Testis (tissue), 3 donors: Measurements from ENCODE around the gene COX10. TPM values are rescaled to one million over a fixed set of nuclear protein-coding genes. Genes with fewer than 3 reads are reported as not detected.
"Not testable (repeated sequence)": the region's sequence is repeated elsewhere in the genome, so short reads cannot be mapped to it uniquely, and the experiment has no call there.

Experiments
- DNase-seq: peaks from one replicate; pipeline ENCODE4 v3.0.0-alpha.2; 2019
- H3K27ac ChIP-seq, 2 donors: fragments of 200-600 bp; sonication (generic); one replicate each; pipeline ENCODE4 v1.5.1; 2019
- H3K27me3 ChIP-seq: fragments of 200-600 bp; sonication (generic); one replicate; pipeline ENCODE4 v1.5.1; 2019
- H3K36me3 ChIP-seq: fragments of 200-600 bp; sonication (generic); one replicate; pipeline ENCODE4 v1.5.1; 2017; ENCODE audit warnings: low read depth; ENCODE audit errors: missing control alignments
- H3K4me1 ChIP-seq: fragments of 200-600 bp; sonication (generic); one replicate; pipeline ENCODE4 v1.5.1; 2019
- H3K4me3 ChIP-seq, 2 donors: fragments of 200-600 bp; sonication (generic); one replicate each; pipeline ENCODE4 v1.5.1; 2017 to 2019
- H3K9me3 ChIP-seq: fragments of 200-600 bp; sonication (generic); one replicate; pipeline ENCODE4 v1.5.1; 2017
- POLR2A ChIP-seq: fragments of 450-650 bp; IDR thresholded peaks from one replicate; pipeline ENCODE4 v1.6.1; 2017; ENCODE audit warnings: antibody characterized with exemption, mild to moderate bottlenecking, moderate library complexity
- WGBS, 2 donors: methylation state at CpG; one replicate each; pipeline ENCODE4 v1.1.5; 2018; 5-methylcytosine and 5-hydroxymethylcytosine counted together
- intact Hi-C: fragments of 100-400 bp; cut with DNase I; formaldehyde crosslinking; loops from one replicate; pipeline ENCODE4 v1.15.1; 2023; ENCODE audit warnings: low total_unique reads
- polyA plus RNA-seq: library from polyadenylated mRNA; stranded (reverse); fragments of 350-450 nt; fragmentation: Illumina TruSeq; extraction: RNeasy Lipid Tissue Mini Kit (QIAGEN cat#74804); gene quantifications from one replicate; pipeline ENCODE4 v1.2.3, GENCODE V29; 2014; ENCODE audit warnings: low read depth, low replicate concordance; ENCODE audit not compliant: insufficient read depth
- total RNA-seq, 2 donors: library from RNA; depleted of rRNA; stranded (reverse); fragments of >200 nt; gene quantifications; one replicate each; pipeline ENCODE4 v1.2.3, GENCODE V29; 2016
- TF ChIP-seq, protein P1 (sequence below), 3 experiments: fragments of 450-650 bp in 2 of 3; fragments of 200-600 bp in 1 of 3; sonication (generic) in 1 of 3; IDR thresholded peaks; one replicate each; pipeline ENCODE4 v1.5.1; 2016 to 2019; ENCODE audit warnings: antibody characterized with exemption in 3 of 3, mild to moderate bottlenecking in 2 of 3, moderate library complexity in 1 of 3

COX10 gene
- total and polyA plus RNA-seq, 3 donors from 2014 or later = 44.9 to 51.0 (median 50.6) TPM

- WGBS, 2 donors = 69 to 89% methylated on average over 3 of the region's 3 CpGs
- no peaks in the 10 kb centered on the region for H3K4me1 ChIP-seq
- H3K36me3 ChIP-seq = no peaks in the 10 kb centered on the region
- H3K27ac ChIP-seq = no peak overlapping the region
- H3K27me3 ChIP-seq = no peaks in the 10 kb centered on the region
- TF ChIP-seq, protein P1, sequence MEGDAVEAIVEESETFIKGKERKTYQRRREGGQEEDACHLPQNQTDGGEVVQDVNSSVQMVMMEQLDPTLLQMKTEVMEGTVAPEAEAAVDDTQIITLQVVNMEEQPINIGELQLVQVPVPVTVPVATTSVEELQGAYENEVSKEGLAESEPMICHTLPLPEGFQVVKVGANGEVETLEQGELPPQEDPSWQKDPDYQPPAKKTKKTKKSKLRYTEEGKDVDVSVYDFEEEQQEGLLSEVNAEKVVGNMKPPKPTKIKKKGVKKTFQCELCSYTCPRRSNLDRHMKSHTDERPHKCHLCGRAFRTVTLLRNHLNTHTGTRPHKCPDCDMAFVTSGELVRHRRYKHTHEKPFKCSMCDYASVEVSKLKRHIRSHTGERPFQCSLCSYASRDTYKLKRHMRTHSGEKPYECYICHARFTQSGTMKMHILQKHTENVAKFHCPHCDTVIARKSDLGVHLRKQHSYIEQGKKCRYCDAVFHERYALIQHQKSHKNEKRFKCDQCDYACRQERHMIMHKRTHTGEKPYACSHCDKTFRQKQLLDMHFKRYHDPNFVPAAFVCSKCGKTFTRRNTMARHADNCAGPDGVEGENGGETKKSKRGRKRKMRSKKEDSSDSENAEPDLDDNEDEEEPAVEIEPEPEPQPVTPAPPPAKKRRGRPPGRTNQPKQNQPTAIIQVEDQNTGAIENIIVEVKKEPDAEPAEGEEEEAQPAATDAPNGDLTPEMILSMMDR (IDR thresholded peaks at IDR 0.05) = no peak
- TF ChIP-seq POLR2A = no peak
- intact Hi-C loops = no loop called here
- no peak overlapping the region for H3K4me3 ChIP-seq
- no peak for DNase-seq
- H3K9me3 ChIP-seq = no peaks in the 10 kb centered on the region
Observed at GRCh38 chr17:14158707-14159106, 89.4 kb downstream of the COX10 start.

DNA sequence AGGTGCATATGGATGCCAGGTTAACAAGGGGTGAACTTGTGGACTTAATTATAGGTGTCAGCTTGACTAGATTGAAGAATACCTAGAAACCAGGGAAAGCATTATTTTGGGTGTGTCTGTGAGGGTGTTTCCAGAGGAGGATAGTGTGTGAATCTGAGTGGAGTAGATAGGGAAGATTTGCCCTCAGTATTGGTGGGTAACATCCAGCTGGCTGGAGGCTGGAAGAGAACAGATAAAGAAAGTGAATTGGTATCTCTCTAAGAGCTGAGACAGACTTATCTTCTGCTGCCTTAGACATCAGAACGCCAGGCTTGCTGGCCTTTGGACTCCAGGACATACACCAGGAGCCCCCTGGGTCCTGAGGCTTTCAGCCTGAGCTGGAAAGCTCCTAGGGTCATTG lies 92.1 kb downstream of the COX10 start:
- WGBS, 2 donors = 80 to 88% methylated on average over 1 of the region's 1 CpG
- no peak overlapping the region for H3K4me3 ChIP-seq
- H3K27ac ChIP-seq = no peak overlapping the region
- no peaks in the 10 kb centered on the region for H3K36me3 ChIP-seq
- no peaks in the 10 kb centered on the region for H3K9me3 ChIP-seq
- no peaks in the 10 kb centered on the region for H3K4me1 ChIP-seq
- intact Hi-C loops = no loop called here
- DNase-seq = no peak
- no peaks in the 10 kb centered on the region for H3K27me3 ChIP-seq
- TF ChIP-seq, protein P1 (IDR thresholded peaks at IDR 0.05) = no peak
- TF ChIP-seq POLR2A = no peak

DNA sequence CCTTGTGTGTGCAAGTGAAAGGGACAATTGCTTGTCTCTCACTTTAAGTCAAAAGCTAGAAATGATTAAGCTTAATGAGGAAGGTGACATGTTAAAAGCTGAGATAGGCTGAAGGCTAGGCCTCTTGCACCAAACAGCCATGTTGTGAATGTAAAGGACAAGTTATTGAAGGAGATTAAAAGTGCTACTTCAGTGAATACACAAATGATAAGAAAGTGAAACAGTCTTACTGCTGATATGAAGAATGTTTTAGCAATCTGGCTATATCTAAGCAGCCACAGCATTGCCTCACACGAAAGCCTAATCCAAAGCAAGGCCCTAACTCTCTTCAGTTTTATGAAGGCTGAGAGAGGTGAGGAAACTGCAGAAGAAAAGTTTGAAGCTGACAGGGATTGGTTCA lies 96.3 kb downstream of the COX10 start:
- H3K4me3 ChIP-seq = no peak overlapping the region
- no peaks in the 10 kb centered on the region for H3K36me3 ChIP-seq
- DNase-seq = no peak
- WGBS, 2 donors = 61 to 65% methylated on average over 1 of the region's 1 CpG
- no peak overlapping the region for H3K27ac ChIP-seq
- no peaks in the 10 kb centered on the region for H3K27me3 ChIP-seq
- no peaks in the 10 kb centered on the region for H3K4me1 ChIP-seq
- intact Hi-C loops = no loop called here
- no peak for TF ChIP-seq POLR2A
- TF ChIP-seq, protein P1 (IDR thresholded peaks at IDR 0.05) = no peak
- no peaks in the 10 kb centered on the region for H3K9me3 ChIP-seq

GRCh38 chr17:14167831-14168230 lies 98.5 kb downstream of the COX10 start:
- H3K27ac ChIP-seq, DNase-seq, intact Hi-C loops, H3K4me3 ChIP-seq, H3K9me3 ChIP-seq, H3K36me3 ChIP-seq, H3K4me1 ChIP-seq, H3K27me3 ChIP-seq: not testable (repeated sequence)
- WGBS, 2 donors = 100% methylated on average over 1 of the region's 1 CpG

DNA sequence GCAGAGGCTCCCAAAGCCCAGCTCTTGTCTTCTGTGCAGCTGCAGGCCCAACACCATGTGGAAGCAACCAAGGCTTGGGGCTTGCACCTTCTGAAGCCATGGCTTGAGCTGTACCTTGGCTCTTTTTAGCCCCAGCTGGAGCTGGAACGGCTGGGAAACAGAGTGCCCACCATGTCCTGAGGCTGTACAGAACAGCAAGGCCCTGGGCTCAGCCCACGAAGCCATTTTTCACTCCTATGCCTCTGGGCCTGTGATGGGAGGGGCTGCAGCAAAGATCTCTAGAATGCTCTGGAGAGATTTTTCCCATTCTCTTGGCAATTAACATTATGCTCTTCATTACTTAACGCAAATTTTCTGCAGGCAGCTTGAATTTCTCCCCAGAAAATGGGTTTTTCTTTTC lies 99.3 kb downstream of the COX10 start:
- Histone ChIP-seq H3K4me3 (no peak overlapping the region), H3K36me3 (no peaks in the 10 kb centered on the region), H3K9me3 (no peaks in the 10 kb centered on the region), H3K27ac (no peak overlapping the region), H3K4me1 (no peaks in the 10 kb centered on the region), H3K27me3 (no peaks in the 10 kb centered on the region)
- intact Hi-C loops = no loop called here
- DNase-seq = no peak
- no peak for TF ChIP-seq POLR2A
- TF ChIP-seq, protein P1 (IDR thresholded peaks at IDR 0.05) = no peak
- WGBS, 2 donors = 97 to 100% methylated on average over 2 to 3 of the region's 3 CpGs
